Gastrocnemius medialis (tissue), 4 donors: ENCODE results near the gene ABCC3. TPM values are rescaled to one million over a fixed set of nuclear protein-coding genes. Genes with fewer than 3 reads are reported as not detected.
"Not testable (repeated sequence)": the region's sequence is repeated elsewhere in the genome, so short reads cannot be mapped to it uniquely, and the experiment has no call there.

Source experiments
- ATAC-seq, 2 donors: fragments of 150-250 bp; one replicate each; pipeline ENCODE4 v1.9.1; 2016
- DNase-seq, 2 donors: peaks; one replicate each; pipeline ENCODE4 v3.0.0-alpha.2; 2019
- H3K27ac ChIP-seq, 4 donors: fragments of 200-600 bp; sonication (generic); 1 replicate in 1 of 4; 2 replicates in 3 of 4; pipeline ENCODE4 v1.5.1; 2016 to 2018; ENCODE audit warnings: mild to moderate bottlenecking in 2 of 4, moderate library complexity in 1 of 4
- H3K27me3 ChIP-seq, 3 donors: fragments of 200-600 bp; sonication (generic) in 2 of 3; 1 replicate in 1 of 3; 2 replicates in 2 of 3; pipeline versions ENCODE4 v1.5.1 to v1.6.0; 2016 to 2019; ENCODE audit warnings: mild to moderate bottlenecking in 1 of 3, moderate library complexity in 1 of 3
- H3K36me3 ChIP-seq, 2 donors: fragments of 200-600 bp; sonication (generic) in 1 of 2; one replicate each; pipeline ENCODE4 v1.5.1; 2017 to 2018
- H3K4me1 ChIP-seq, 2 donors: fragments of 200-600 bp; sonication (generic) in 1 of 2; one replicate each; pipeline ENCODE4 v1.5.1; 2016 to 2017; ENCODE audit warnings: mild to moderate bottlenecking in 2 of 2
- H3K4me3 ChIP-seq, 4 donors: fragments of 200-600 bp; sonication (generic) in 3 of 4; 1 replicate in 1 of 4; 2 replicates in 3 of 4; pipeline ENCODE4 v1.5.1; 2016 to 2019; ENCODE audit warnings: mild to moderate bottlenecking in 2 of 4
- H3K9me3 ChIP-seq, 3 donors: fragments of 200-600 bp; sonication (generic) in 2 of 3; 1 replicate in 1 of 3; 2 replicates in 2 of 3; pipeline ENCODE4 v1.5.1; 2016 to 2019
- POLR2A ChIP-seq, 2 donors: fragments of 450-650 bp; IDR thresholded peaks; one replicate each; pipeline ENCODE4 v1.6.1; 2017; ENCODE audit warnings: antibody characterized with exemption in 2 of 2, mild to moderate bottlenecking in 2 of 2, moderate library complexity in 2 of 2
- in situ Hi-C, 4 donors: fragments of 200-750 bp; cut with MboI; loops; one replicate each; pipeline versions ENCODE4 v1.15.0 to v1.8.0; 2017; ENCODE audit warnings: low sequenced_read_pairs in 4 of 4
- intact Hi-C: fragments of 100-400 bp; cut with DNase I; formaldehyde crosslinking; loops from one replicate; pipeline ENCODE4 v1.15.1; 2023; ENCODE audit warnings: low total_unique reads
- total RNA-seq, 4 donors: library from RNA; depleted of rRNA; stranded (reverse); fragments of >200 nt; gene quantifications; one replicate each; pipeline versions ENCODE4 v1.1.0 to v1.2.3, GENCODE V29; 2016
- TF ChIP-seq, protein P1 (sequence below), 5 experiments: fragments of 450-650 bp in 3 of 5; fragments of 200-600 bp in 2 of 5; sonication (generic) in 2 of 5; IDR thresholded peaks in 4 of 5; conservative IDR thresholded peaks in 1 of 5; 1 replicate in 4 of 5; 2 replicates in 1 of 5; pipeline ENCODE4 v1.5.1; 2016 to 2019; ENCODE audit warnings: antibody characterized with exemption in 5 of 5, mild to moderate bottlenecking in 3 of 5, moderate library complexity in 3 of 5

The ABCC3 gene
- total RNA-seq, 4 donors from 2014 or later = 0.51 to 1.3 (median 0.76) TPM

- H3K9me3 ChIP-seq = no peaks in the 10 kb centered on the region
- H3K27me3 ChIP-seq = no peaks in the 10 kb centered on the region
- H3K4me1 ChIP-seq = peaks cover 12 to 14% of the 10 kb centered on the region in 2 donors
- H3K27ac ChIP-seq = no peak overlapping the region
- H3K36me3 ChIP-seq = peaks cover 0 to 63% of the 10 kb centered on the region in 2 donors
- no peak overlapping the region for H3K4me3 ChIP-seq
- in situ Hi-C loops = loop anchor here (10.0 kb wide), 3 partner anchors 65 to 155 kb away; partner anchors contain the start of genes SPATA20 (in 3 of the 4) and ABCC3 (in 2 of the 4)
- intact Hi-C loops = no loop called here
- no peak for TF ChIP-seq POLR2A (IDR thresholded peaks at IDR 0.05)
- TF ChIP-seq, protein P1, sequence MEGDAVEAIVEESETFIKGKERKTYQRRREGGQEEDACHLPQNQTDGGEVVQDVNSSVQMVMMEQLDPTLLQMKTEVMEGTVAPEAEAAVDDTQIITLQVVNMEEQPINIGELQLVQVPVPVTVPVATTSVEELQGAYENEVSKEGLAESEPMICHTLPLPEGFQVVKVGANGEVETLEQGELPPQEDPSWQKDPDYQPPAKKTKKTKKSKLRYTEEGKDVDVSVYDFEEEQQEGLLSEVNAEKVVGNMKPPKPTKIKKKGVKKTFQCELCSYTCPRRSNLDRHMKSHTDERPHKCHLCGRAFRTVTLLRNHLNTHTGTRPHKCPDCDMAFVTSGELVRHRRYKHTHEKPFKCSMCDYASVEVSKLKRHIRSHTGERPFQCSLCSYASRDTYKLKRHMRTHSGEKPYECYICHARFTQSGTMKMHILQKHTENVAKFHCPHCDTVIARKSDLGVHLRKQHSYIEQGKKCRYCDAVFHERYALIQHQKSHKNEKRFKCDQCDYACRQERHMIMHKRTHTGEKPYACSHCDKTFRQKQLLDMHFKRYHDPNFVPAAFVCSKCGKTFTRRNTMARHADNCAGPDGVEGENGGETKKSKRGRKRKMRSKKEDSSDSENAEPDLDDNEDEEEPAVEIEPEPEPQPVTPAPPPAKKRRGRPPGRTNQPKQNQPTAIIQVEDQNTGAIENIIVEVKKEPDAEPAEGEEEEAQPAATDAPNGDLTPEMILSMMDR (IDR thresholded peaks at IDR 0.05 in 4 of 5, conservative IDR thresholded peaks at IDR 0.05 in 1 of 5) = no peak
- ATAC-seq (no peak), DNase-seq (no peak)
Measured at GRCh38 chr17:50699410-50699809, 64.7 kb downstream of the ABCC3 start.

GRCh38 chr17:50703162-50703561, 68.5 kb downstream of the ABCC3 start:
- intact Hi-C loops (loop anchor here (5.0 to 10.0 kb wide), 2 partner anchors 54 to 218 kb away; no protein-coding TSS in a partner anchor), in situ Hi-C loops (loop anchor here in 1 of 4 donors (10.0 to 25.0 kb wide), 2 partner anchors 218 to 916 kb away; partner anchors contain the start of gene KAT7)
- peaks cover 29% of the 10 kb centered on the region in 2 donors for H3K4me1 ChIP-seq
- TF ChIP-seq, protein P1 (IDR thresholded peaks at IDR 0.05 in 4 of 5, conservative IDR thresholded peaks at IDR 0.05 in 1 of 5) = no peak
- TF ChIP-seq POLR2A (IDR thresholded peaks at IDR 0.05) = no peak
- no peak for ATAC-seq
- H3K36me3 ChIP-seq = peaks cover 0 to 26% of the 10 kb centered on the region in 2 donors
- no peaks in the 10 kb centered on the region for H3K27me3 ChIP-seq
- peak overlapping the region in 2 of 4 donors; percentile 5 to 35 for H3K27ac ChIP-seq
- no peaks in the 10 kb centered on the region for H3K9me3 ChIP-seq
- DNase-seq = no peak
- no peak overlapping the region for H3K4me3 ChIP-seq

- H3K4me1 ChIP-seq = peaks cover 42 to 43% of the 10 kb centered on the region in 2 donors
- H3K9me3 ChIP-seq = no peaks in the 10 kb centered on the region
- peak within 1 kb of the TSS; percentile 64 to 83 (median 76) for H3K4me3 ChIP-seq
- in situ Hi-C loops (loop anchor here in 1 of 4 donors (10.0 to 25.0 kb wide), 2 partner anchors 223 to 920 kb away; partner anchors contain the start of gene KAT7), intact Hi-C loops (loop anchor here (1.0 to 10.0 kb wide), 5 partner anchors 12 to 1515 kb away; partner anchors contain the start of gene LUC7L3)
- no peaks in the 10 kb centered on the region for H3K36me3 ChIP-seq
- H3K27ac ChIP-seq = peak within 1 kb of the TSS; percentile 90 to 97 (median 96)
- peak; percentile 90 to 93 for DNase-seq
- ATAC-seq = peak; percentile 94 to 95
- no peaks in the 10 kb centered on the region for H3K27me3 ChIP-seq
- TF ChIP-seq, protein P1 (IDR thresholded peaks at IDR 0.05 in 4 of 5, conservative IDR thresholded peaks at IDR 0.05 in 1 of 5) = peak in 2 of 5 experiments; percentile 10 to 26
- TF ChIP-seq POLR2A (IDR thresholded peaks at IDR 0.05) = peak; percentile 87 to 88
Measured at GRCh38 chr17:50707289-50708049, 72.8 kb downstream of the ABCC3 start, which contains the start of gene ANKRD40. Gene ANKRD40 (minus strand): TSS chr17:50707914. CDS start chr17:50707654, 260 bp downstream.

GRCh38 chr17:50708050-50709000, 73.6 kb downstream of the ABCC3 start:
- Histone ChIP-seq H3K27ac (peak overlapping the region; percentile 90 to 97 (median 96)), H3K36me3 (no peaks in the 10 kb centered on the region), H3K4me3 (peak overlapping the region; percentile 50 to 83 (median 67)), H3K27me3 (no peaks in the 10 kb centered on the region), H3K9me3 (no peaks in the 10 kb centered on the region), H3K4me1 (peaks cover 34 to 35% of the 10 kb centered on the region in 2 donors)
- TF ChIP-seq, protein P1 (IDR thresholded peaks at IDR 0.05 in 4 of 5, conservative IDR thresholded peaks at IDR 0.05 in 1 of 5) = no peak
- peak in 1 of 2 donors; percentile 46 for TF ChIP-seq POLR2A (IDR thresholded peaks at IDR 0.05)
- in situ Hi-C loops = loop anchor here in 1 of 4 donors (10.0 to 25.0 kb wide), 2 partner anchors 224 to 921 kb away; partner anchors contain the start of gene KAT7
- intact Hi-C loops = loop anchor here (1.0 to 10.0 kb wide), 5 partner anchors 11 to 1516 kb away; partner anchors contain the start of gene LUC7L3
- peak in 1 of 2 donors; percentile 14 for DNase-seq
- ATAC-seq = peak; percentile 35 to 53

DNA sequence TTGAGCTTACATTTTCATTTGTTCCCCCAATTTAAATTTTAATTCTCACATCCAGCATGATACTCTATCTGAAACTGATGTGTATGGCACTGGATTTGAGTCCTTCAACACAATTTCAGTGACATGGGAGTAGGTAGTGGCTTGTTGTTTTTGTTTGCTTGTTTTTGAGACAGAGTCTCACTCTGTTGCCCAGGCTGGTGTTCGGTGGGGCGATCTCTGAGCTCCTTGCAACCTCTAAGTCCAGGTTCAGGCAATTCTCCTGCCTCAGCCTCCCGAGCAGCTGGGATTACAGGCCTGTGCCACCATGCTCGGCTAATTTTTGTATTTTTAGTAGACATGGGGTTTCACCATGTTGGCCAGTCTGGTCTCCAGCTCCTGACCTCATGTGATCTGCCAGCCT, 74.4 kb downstream of the ABCC3 start:
- intact Hi-C loops = loop anchor here (5.0 to 10.0 kb wide), 4 partner anchors 167 to 1517 kb away; no protein-coding TSS in a partner anchor
- in situ Hi-C loops = loop anchor here in 1 of 4 donors (10.0 to 25.0 kb wide), 2 partner anchors 224 to 922 kb away; partner anchors contain the start of gene KAT7
- H3K9me3 ChIP-seq, DNase-seq, H3K36me3 ChIP-seq, H3K4me3 ChIP-seq, H3K27me3 ChIP-seq, ATAC-seq: not testable (repeated sequence)
- H3K4me1 ChIP-seq = peaks cover 28 to 34% of the 10 kb centered on the region in 2 donors
- peak overlapping the region; percentile 90 to 97 (median 96) for H3K27ac ChIP-seq
